IPS-18c (cell line): Measurements from ENCODE around the gene GPN3.
"Not testable (repeated sequence)": the region's sequence is repeated elsewhere in the genome, so short reads cannot be mapped to it uniquely, and the experiment has no call there.

Source experiments
- H3K4me3 ChIP-seq: 2 replicates; pipeline ENCODE4 v1.7.0; 2013; ENCODE audit warnings: low read depth, mild to moderate bottlenecking, low read length, moderate library complexity; ENCODE audit not compliant: insufficient read depth
- H3K9me3 ChIP-seq: one replicate; pipeline ENCODE4 v1.6.1; 2013; ENCODE audit warnings: mild to moderate bottlenecking, low read length, moderate library complexity; ENCODE audit not compliant: control insufficient read depth, insufficient read depth

The GPN3 gene

DNA sequence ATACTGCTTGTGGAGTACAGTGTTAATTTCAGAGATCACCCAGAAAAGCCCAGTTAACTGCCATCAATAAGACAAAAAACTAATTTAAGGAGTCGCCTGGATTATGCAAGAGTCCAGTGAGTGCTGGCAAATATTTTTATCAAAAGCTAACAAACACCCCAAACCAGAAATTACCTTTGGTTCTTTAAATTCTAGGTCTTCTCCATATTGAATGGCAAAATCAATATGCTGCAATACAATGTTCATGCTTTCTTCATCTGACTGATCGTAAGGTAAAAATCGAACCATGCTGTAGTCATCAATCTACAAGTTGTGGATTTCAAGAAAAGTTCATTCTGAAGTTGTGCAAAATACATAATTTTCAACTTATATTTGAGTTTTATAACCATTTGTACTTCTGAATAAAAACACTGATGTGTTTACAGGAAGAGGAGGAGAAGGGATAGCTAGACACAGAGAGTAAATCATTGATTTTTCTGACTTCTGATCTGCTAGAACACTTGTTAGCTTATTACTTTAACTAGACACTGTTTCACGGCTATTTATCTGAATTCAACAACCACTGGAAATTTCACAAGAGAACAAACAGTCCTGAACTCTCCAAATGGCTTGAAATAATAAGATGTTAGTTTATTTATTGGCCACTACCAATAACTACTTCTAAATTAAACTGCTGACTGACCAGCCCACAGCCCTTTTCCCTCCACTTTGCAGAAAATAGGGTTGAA lies 14.3 kb downstream of the GPN3 start:
- no peak overlapping the region for H3K4me3 ChIP-seq
- H3K9me3 ChIP-seq = no peaks in the 10 kb centered on the region

DNA sequence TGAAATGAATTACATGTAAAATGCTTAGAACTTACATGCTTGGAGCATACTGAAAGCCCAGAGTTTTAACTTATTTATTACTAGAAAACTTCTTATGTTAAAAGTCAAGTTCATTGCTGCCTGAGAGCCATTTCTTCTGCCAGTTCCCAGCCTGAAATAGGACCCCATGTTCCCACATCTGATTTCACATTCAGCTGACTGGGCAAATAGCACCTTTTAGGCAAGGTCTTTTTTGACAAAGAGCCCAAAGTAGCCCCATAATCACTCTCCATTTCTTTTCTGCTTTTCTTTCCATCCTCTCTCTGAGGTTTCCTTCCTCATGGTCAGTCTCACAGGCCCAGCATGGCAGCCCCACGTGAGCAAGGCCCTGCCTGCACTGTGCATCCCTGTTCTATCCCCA lies 16.8 kb downstream of the GPN3 start:
- Histone ChIP-seq H3K9me3 (no peaks in the 10 kb centered on the region), H3K4me3 (no peak overlapping the region)

DNA sequence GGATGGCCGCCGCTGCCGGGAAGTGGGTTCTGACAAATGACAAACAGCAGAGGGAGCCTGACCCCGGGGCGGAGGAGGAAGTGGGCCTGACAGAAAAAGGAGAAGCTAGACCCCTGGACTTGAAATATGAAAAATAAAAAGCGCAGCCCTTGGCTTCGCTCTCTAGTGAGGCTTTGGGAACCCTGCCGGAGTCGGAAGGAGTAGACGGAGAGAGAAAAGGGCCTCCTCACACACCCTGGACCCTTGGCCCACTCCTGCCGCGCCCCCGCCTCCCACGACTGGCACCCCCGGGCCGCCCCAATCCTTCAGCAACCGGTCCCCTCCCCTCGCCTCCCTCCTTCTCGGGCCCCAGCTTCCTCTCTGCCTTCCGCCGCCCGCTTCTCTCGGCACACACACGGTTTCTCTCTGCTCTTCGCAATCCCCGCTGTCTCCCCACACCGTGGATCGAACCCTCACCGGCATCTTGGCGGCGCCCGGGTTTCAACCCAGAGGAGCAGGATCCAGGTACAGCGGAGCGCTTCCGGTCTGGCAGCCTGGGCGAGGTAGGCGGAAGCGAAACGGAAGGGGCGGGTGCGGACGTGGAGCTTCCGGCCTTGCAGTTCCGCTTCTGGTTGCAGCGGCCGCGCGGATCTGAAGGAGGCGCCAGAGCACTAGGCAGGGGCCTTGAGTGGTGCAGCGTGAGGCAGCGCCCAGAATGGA lies 18.1 kb downstream of the GPN3 start, which contains the start of gene ARPC3:
Gene ARPC3, minus strand, starts transcription at position 539 of the 699 bp plus-strand sequence. Its CDS starts 77 bp downstream, at position 462.
- H3K9me3 ChIP-seq = no peaks in the 10 kb centered on the region
- H3K4me3 ChIP-seq = peak within 1 kb of the TSS; percentile 95

DNA sequence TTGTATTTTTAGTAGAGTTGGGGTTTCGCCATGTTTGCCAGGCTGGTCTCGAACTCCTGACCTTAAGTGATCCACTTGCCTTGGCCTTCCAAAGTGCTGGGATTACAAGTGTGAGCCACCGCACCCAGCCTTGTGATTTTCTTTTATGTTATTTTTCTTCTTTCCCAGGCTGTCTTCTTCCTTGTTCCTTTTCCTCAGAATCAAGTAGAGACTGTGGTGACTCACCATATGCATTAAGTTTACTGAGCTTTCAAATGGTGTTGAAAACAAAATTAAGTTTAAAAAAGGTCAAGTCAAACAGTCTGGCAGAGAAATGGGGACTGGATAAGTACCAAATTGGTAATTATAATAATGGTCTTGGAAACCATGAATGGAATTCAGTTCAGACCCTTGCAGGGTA lies 23.6 kb downstream of the GPN3 start:
- H3K9me3 ChIP-seq = no peaks in the 10 kb centered on the region

DNA sequence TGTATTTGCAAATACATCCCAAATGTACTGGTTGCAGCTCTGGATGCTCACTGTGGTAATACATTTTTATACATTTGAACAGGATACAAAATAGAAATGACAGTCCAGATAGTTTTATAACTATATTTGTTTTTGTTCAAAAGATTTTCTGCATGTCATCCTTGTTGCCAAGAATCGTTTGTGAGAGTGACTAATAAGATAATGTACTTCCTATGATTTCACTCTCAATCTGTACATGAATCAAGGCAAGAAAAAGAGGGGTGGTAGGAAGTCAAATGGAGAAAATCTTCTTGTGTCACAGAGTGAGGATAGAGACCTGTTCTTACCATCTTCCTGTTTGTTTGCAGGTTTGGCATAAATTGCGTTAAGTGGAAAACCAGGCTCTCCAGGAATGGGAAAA lies 31.8 kb downstream of the GPN3 start:
- Histone ChIP-seq H3K4me3 (no peak overlapping the region), H3K9me3 (no peaks in the 10 kb centered on the region)

More for the DNA sequence above, 23.6 kb downstream of the GPN3 start:
- H3K4me3 ChIP-seq = no peak overlapping the region

DNA sequence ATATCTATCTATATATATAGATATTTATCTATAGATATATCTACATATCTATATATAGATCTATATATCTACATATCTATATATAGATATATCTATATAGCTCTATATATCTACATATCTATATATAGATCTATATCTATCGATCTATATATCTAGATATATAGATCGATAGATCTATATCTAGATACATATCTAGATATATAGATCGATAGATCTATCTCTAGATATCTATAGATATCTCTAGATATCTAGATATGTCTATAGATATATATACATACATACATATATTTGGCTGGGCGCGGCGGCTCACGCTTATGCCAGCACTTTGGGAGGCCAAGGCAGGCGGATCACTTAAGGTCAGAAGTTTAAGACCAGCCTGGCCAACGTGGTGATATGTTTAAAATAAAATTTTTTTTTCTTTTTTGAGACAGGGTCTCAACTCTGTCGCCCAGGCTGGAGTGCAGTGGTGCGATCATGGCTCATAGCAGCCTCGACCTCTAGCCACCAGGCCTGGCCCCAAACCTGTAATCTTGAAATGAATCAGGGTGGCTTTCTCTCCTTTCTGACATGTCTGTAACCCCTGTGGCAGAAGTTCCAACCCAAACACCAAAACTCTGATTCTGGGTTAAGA lies 36.0 kb downstream of the GPN3 start:
- H3K4me3 ChIP-seq = no peak overlapping the region
- no peaks in the 10 kb centered on the region for H3K9me3 ChIP-seq

DNA sequence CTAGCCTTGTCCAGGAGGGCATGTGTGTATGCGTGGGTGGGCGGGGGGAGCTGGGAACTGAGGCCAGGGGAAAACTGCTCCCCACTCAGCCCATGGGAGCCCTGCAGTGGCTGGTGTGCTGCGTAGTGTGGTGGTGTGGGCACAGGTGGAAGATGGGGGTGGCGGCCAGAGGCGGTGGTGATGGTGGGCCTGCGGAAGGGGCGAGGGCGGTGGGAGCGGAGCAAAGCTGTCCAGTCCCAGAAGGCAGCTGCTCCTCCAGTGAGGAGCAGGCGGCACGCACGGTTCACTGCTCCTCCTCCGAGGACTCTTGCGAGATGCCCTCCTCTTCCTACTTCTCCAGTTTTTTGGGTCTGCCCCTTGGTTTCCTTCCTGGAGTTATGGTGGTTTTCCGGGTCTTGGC lies 38.4 kb downstream of the GPN3 start:
- not testable (repeated sequence) for H3K4me3 ChIP-seq, H3K9me3 ChIP-seq

DNA sequence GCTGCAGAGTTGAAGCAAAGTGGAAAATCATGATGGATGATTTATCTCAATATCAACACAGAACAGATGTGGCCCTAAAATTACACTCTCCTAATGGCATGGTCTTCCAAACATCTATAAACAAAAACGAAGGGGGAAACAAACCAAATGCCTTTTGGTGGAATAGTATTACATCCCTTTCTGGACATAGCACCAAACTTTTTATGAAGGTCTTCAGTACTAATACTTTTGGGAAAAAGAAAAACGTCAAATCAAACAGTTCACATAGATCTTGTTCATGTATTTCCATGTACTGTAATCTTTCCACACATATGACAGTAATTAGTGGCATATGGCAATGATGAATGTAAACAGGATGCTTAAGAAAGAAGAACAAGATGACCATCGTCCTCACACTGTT lies 41.7 kb downstream of the GPN3 start:
- Histone ChIP-seq H3K9me3 (no peaks in the 10 kb centered on the region), H3K4me3 (no peak overlapping the region)

DNA sequence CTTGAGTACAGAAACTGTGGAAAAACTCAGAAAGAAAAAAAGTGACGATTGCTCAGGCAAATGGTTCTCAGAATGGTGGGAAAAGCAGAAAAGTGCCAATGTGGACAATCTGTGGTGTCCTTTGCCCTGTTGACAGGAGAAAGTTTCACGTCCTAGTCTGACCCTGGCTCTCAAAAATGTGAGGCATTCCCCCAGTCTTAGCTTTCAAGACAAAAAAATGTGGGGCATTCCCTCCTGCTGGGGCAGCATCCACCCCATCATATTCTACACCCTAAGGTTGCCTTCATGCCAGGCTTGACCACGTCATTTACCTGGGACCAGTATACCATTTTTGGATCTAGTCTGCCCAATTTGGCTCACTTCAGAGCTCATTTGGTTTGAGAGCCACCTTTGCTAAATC lies 43.8 kb downstream of the GPN3 start:
- no peak overlapping the region for H3K4me3 ChIP-seq

DNA sequence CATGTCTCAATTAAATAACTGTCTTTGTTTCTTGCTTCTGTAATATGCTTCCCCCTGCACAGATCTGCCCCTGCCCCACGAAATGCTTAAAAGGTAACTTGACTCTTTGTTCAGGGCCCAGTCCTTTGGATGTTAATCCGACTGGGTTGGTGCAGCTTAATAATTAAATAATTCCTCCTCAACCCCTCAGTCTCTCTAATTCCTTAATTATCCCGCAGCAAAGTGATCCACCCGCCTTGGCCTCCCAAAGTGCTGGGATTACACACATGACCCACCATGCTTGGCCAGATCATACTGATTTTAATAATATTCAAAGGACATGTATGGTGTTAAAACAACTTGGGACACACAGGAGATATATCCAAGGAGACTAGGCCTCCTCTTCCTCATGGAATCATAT lies 46.4 kb downstream of the GPN3 start:
- no peaks in the 10 kb centered on the region for H3K9me3 ChIP-seq

More for the DNA sequence above, 43.8 kb downstream of the GPN3 start:
- no peaks in the 10 kb centered on the region for H3K9me3 ChIP-seq

DNA sequence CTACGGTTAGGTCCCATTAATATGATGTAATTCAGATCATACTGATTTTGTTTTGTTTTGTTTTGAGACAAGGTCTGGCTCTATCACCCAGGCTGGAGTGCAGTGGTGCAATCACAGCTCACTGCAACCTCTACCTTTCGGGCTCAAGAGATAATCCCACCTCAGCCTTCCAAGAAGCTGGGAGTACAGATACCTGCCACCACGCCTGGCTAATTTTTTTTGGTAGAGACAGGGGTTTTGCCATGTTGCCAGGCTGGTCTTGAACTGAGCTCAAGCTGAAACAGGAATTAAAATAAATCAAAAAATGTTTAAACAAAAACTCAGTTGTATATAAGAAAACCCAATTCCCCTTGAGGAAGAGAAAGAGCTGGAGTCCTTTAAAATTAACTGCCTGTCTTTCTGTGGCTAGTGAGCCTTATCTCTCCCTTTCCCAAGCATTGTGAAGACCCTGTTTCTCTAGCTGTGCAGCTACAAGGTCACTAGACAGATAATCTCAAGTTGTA lies 46.8 kb downstream of the GPN3 start:
- H3K4me3 ChIP-seq = no peak overlapping the region
- no peaks in the 10 kb centered on the region for H3K9me3 ChIP-seq

More for the DNA sequence above, 46.4 kb downstream of the GPN3 start:
- no peak overlapping the region for H3K4me3 ChIP-seq

DNA sequence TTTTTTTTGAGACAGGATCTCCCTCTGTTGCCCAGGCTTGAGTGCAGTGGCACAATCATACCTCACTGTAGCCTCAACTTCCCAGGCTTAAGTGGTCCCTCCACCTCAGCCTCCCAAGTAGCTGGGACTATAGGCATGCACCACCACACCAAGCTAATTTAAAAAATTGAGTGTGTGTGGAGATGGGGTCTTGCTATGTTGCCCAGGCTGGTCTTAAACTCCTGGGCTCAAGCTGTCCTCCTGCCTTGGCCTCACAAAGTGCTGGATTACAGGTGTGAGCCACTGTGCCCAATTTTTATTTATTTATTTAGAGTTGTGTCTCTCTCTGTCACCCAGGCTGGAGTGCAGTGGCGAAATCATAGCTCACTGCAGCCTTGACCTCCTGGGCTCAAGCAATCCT lies 47.4 kb downstream of the GPN3 start:
- not testable (repeated sequence) for H3K9me3 ChIP-seq, H3K4me3 ChIP-seq

DNA sequence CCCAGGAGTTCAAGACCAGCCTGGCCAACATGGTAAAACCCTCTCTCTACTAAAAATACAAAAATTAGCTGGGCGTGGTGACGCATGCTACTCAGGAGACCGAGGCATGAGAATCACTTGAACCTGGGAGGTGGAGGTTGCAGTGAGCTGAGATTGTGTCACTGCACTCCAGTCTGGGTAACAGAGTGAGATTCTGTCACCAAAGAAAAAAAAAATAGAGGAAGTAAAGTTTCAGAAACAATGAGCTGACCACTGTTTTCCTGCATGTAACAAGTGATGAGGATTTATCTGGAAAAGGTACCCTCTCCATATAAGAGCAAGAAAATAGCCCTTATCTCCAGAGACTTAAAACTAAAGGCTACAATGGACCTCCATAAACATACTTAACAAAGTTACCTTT lies 50.9 kb downstream of the GPN3 start:
- H3K9me3 ChIP-seq, H3K4me3 ChIP-seq: not testable (repeated sequence)

DNA sequence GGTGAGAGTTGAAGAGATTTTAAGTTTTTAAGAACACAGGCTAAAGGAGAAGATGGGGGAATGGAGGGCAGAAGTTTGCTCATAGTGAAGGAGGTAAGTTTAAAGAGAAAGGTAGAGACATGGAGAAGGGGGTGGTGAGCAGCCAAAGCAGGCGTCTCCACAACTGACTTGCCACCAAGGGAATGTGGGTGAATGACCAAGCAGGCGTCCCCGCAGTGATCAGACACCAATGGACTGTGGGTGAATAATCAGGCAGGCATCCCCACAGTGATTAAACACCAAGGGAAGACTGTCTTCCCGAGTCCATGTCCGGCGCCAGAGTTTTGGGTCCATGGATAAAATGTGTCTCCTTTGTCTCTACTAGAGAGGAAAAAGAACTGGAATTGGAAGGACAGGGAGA lies 58.0 kb downstream of the GPN3 start:
- H3K9me3 ChIP-seq, H3K4me3 ChIP-seq: not testable (repeated sequence)

DNA sequence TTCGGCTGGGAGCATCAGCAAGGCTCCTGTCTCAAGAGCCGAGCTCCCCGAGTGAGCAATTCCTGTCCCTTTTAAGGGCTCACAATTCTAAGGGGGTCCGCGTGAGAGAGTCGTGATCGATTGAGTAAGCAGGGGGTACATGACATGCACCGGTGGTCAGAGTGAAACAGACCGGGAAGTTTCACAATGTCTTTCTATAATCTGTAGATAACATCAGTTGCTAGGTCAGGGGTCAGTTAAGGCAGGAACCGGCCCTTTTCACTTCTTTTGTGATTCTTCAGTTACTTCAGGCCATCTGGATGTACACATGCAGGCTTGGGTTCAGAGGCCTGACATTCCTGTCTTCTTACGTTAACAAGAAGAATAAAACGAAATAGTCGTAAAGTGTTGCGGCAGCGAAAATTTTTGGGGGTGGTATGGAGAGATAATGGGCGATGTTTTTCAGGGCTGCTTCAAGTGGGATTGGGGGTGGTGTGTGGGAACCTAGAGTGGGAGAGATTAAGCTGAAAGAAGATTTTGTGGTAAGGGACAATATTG lies 62.9 kb downstream of the GPN3 start:
- H3K4me3 ChIP-seq, H3K9me3 ChIP-seq: not testable (repeated sequence)

DNA sequence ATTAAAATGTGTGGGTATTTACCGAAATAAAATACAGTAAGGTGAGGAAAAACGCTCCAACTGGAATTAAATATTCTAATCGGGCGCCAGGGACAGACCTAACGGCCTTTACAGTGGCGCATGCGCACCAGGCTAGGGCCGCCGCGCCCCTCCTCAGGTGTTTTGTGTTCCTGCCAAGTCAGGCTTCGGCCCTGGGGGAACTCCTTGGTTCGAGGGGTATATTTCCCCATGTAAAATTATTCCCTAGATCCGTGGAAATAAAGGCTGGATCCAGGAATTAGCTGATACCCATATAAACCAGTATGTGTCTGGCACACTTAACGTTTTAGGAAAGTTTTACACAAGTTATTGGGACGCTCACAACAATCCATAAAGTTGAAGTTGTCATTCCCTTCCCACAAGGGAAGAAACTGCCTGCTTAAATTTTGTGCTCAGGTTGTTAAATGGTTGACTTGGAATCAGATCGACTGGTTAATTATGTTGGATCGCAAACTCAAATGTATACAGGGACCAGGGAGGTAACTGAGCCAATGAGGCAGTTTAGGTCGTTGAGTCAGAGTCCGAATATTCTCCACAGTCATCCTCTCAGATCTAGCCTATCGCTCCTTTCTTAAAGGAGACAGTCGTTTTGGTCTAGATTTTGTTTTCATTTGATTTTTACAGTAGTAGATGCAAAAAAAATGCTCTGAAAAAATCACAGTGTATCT lies 63.9 kb downstream of the GPN3 start:
- no peaks in the 10 kb centered on the region for H3K9me3 ChIP-seq
- H3K4me3 ChIP-seq = peak overlapping the region; percentile 88
